Raji (cell line): ENCODE measurements around the gene UBE2L3.

Experiments used
- POLR2A ChIP-seq: IDR thresholded peaks from 2 replicates; pipeline ENCODE4 v1.6.1; 2011; ENCODE audit warnings: low read depth, low read length, control low read depth; ENCODE audit not compliant: insufficient read depth

Gene UBE2L3

GRCh38 chr22:21587803-21588611 lies 20.5 kb downstream of the UBE2L3 start:
- no peak for TF ChIP-seq POLR2A

- TF ChIP-seq POLR2A = no peak
Measured at GRCh38 chr22:21589396-21589795, 21.9 kb downstream of the UBE2L3 start.

GRCh38 chr22:21590809-21591641 lies 23.5 kb downstream of the UBE2L3 start:
- TF ChIP-seq POLR2A = no peak

- TF ChIP-seq POLR2A = no peak
Measured at GRCh38 chr22:21591695-21592094, 24.2 kb downstream of the UBE2L3 start.

- no peak for TF ChIP-seq POLR2A
Measured at GRCh38 chr22:21592422-21592821, 24.9 kb downstream of the UBE2L3 start.

- no peak for TF ChIP-seq POLR2A
Measured at GRCh38 chr22:21593406-21594232, 26.1 kb downstream of the UBE2L3 start.

GRCh38 chr22:21594865-21595452 lies 27.4 kb downstream of the UBE2L3 start:
- TF ChIP-seq POLR2A = no peak

- TF ChIP-seq POLR2A = no peak
Measured at GRCh38 chr22:21598302-21598701, 30.8 kb downstream of the UBE2L3 start.

- no peak for TF ChIP-seq POLR2A
Measured at GRCh38 chr22:21599053-21599893, 31.8 kb downstream of the UBE2L3 start.

- no peak for TF ChIP-seq POLR2A
Measured at GRCh38 chr22:21602579-21602978, 35.1 kb downstream of the UBE2L3 start.

- no peak for TF ChIP-seq POLR2A
Measured at GRCh38 chr22:21603973-21604372, 36.5 kb downstream of the UBE2L3 start.

- no peak for TF ChIP-seq POLR2A
Measured at GRCh38 chr22:21605887-21606564, 38.5 kb downstream of the UBE2L3 start.

- no peak for TF ChIP-seq POLR2A
Measured at GRCh38 chr22:21606775-21607174, 39.3 kb downstream of the UBE2L3 start.
